IMR-90 (cell line): Measurements from ENCODE around the gene SH3TC1. TPM values are rescaled to one million over a fixed set of nuclear protein-coding genes. Genes with fewer than 3 reads are reported as not detected.

Experiments
- ATAC-seq: fragments of 200-7000 bp; cut with Tn5 transposase; 2 replicates; pipeline ENCODE4 v1.9.1; 2020; ENCODE audit warnings: low read depth, mild to moderate bottlenecking, moderate library complexity
- BruUV-seq: library from RNA; stranded (reverse); fragments of 400-500 nt; replicated peaks from 2 replicates; lab custom pipeline; 2021; lab: Mats Ljungman, UMichigan
- CTCF ChIA-PET: fragments of 300-600 bp; formaldehyde crosslinking; extraction: SDS; loops from one replicate; lab custom pipeline; 2021; ENCODE audit warnings: antibody characterized with exemption; lab: Yijun Ruan, JAX
- POLR2A ChIA-PET: fragments of 300-600 bp; sonication (Branson Sonifier 250); formaldehyde crosslinking; loops from one replicate; lab custom pipeline; 2022; ENCODE audit warnings: antibody characterized with exemption; ENCODE audit not compliant: unreplicated experiment; lab: Charles Lee
- DNase-seq: peaks from one replicate; pipeline ENCODE4 v3.0.0; 2013
- H2AFZ ChIP-seq: replicated peaks from 2 replicates; pipeline ENCODE3; 2013; ENCODE audit warnings: low read length, mild to moderate bottlenecking; ENCODE audit not compliant: poor library complexity
- H2AK5ac ChIP-seq: 2 replicates; pipeline ENCODE4 v1.6.1; 2013; ENCODE audit warnings: low read depth, low read length, inconsistent platforms
- H2AK9ac ChIP-seq: replicated peaks from 2 replicates; pipeline ENCODE3; 2013; ENCODE audit warnings: mild to moderate bottlenecking, low read depth, low read length, moderate library complexity; ENCODE audit not compliant: poor library complexity
- H2BK120ac ChIP-seq: 2 replicates; pipeline ENCODE4 v1.6.1; 2013; ENCODE audit warnings: low read depth, low read length, inconsistent platforms
- H2BK15ac ChIP-seq: 3 replicates; pipeline ENCODE4 v1.6.1; 2013; ENCODE audit warnings: low read depth, low read length, inconsistent platforms
- H2BK20ac ChIP-seq: 2 replicates; pipeline ENCODE4 v1.6.1; 2013; ENCODE audit warnings: low read depth, mild to moderate bottlenecking, inconsistent platforms, low read length, moderate library complexity
- H2BK5ac ChIP-seq: 2 replicates; pipeline ENCODE4 v1.6.1; 2013; ENCODE audit warnings: mild to moderate bottlenecking, low read depth, low read length, inconsistent platforms; ENCODE audit not compliant: poor library complexity, severe bottlenecking
- H3K14ac ChIP-seq: replicated peaks from 2 replicates; pipeline ENCODE4 v1.6.1; 2013; ENCODE audit warnings: low read depth, low read length, inconsistent platforms
- H3K18ac ChIP-seq: 2 replicates; pipeline ENCODE4 v1.6.1; 2013; ENCODE audit warnings: low read depth, low read length, control low read depth
- H3K23ac ChIP-seq: 2 replicates; pipeline ENCODE4 v1.6.1; 2013; ENCODE audit warnings: low read depth, low read length, inconsistent platforms
- H3K27ac ChIP-seq: 2 replicates; pipeline ENCODE4 v1.5.1; 2013; ENCODE audit warnings: mild to moderate bottlenecking, control low read depth, low read length; ENCODE audit not compliant: insufficient read depth
- H3K27me3 ChIP-seq: 2 replicates; pipeline ENCODE4 v1.6.1; 2013; ENCODE audit warnings: low read length; ENCODE audit not compliant: control insufficient read depth, insufficient read depth
- H3K36me3 ChIP-seq: 2 replicates; pipeline ENCODE4 v1.6.1; 2013; ENCODE audit warnings: low read length, mixed read lengths; ENCODE audit not compliant: control insufficient read depth, insufficient read depth
- H3K4ac ChIP-seq: 2 replicates; pipeline ENCODE4 v1.6.1; 2013; ENCODE audit warnings: low read depth, low read length, inconsistent platforms
- H3K4me1 ChIP-seq: 2 replicates; pipeline ENCODE4 v1.6.1; 2013; ENCODE audit warnings: low read length, mixed read lengths; ENCODE audit not compliant: control insufficient read depth, insufficient read depth
- H3K4me2 ChIP-seq: 2 replicates; pipeline ENCODE4 v1.6.1; 2013; ENCODE audit warnings: low read depth, mild to moderate bottlenecking, control low read depth, low read length, moderate library complexity
- H3K4me3 ChIP-seq: 2 replicates; pipeline ENCODE4 v1.5.1; 2013; ENCODE audit warnings: low read depth, mild to moderate bottlenecking, control low read depth, low read length, moderate library complexity; ENCODE audit not compliant: insufficient read depth
- H3K56ac ChIP-seq: 2 replicates; pipeline ENCODE4 v1.6.1; 2013; ENCODE audit warnings: low read length, inconsistent platforms; ENCODE audit not compliant: insufficient read depth; ENCODE audit errors: extremely low read depth
- H3K79me1 ChIP-seq, 2 experiments: 2 replicates each; pipeline ENCODE4 v1.6.1; 2013; ENCODE audit warnings: low read length in 2 of 2, inconsistent platforms in 1 of 2, low read depth in 1 of 2
- H3K9ac ChIP-seq: 2 replicates; pipeline ENCODE4 v1.6.1; 2013; ENCODE audit warnings: low read depth, low read length, control low read depth
- H3K9me1 ChIP-seq: 2 replicates; pipeline ENCODE4 v1.6.1; 2013; ENCODE audit warnings: low read length, inconsistent platforms; ENCODE audit not compliant: insufficient read depth
- H3K9me3 ChIP-seq: 2 replicates; pipeline ENCODE4 v1.6.1; 2013; ENCODE audit warnings: low read length; ENCODE audit not compliant: control insufficient read depth, insufficient read depth
- H4K20me1 ChIP-seq: 2 replicates; pipeline ENCODE4 v1.6.1; 2013; ENCODE audit warnings: low read length, inconsistent platforms; ENCODE audit not compliant: insufficient read depth
- H4K5ac ChIP-seq: 2 replicates; pipeline ENCODE4 v1.6.1; 2013; ENCODE audit warnings: mild to moderate bottlenecking, low read depth, low read length, control low read depth
- H4K8ac ChIP-seq, 2 experiments: 2 replicates each; pipeline ENCODE4 v1.6.1; 2013; ENCODE audit warnings: low read depth in 2 of 2, low read length in 2 of 2, control low read depth in 1 of 2, inconsistent platforms in 1 of 2
- H4K91ac ChIP-seq: 2 replicates; pipeline ENCODE4 v1.6.1; 2013; ENCODE audit warnings: low read depth, low read length, inconsistent platforms; ENCODE audit not compliant: insufficient read depth
- BHLHE40 ChIP-seq: fragments of 150-350 bp; IDR thresholded peaks from 2 replicates; pipeline ENCODE4 v1.6.1; 2016; ENCODE audit warnings: mild to moderate bottlenecking, low read depth, low read length
- CEBPB ChIP-seq: IDR thresholded peaks from 2 replicates; pipeline ENCODE4 v1.6.1; 2012; ENCODE audit warnings: low read depth, low read length, improper control_type of control experiment
- CHD1 ChIP-seq: IDR thresholded peaks from 2 replicates; pipeline ENCODE4 v1.6.1; 2012; ENCODE audit warnings: low read depth, low read length, improper control_type of control experiment
- CTCF ChIP-seq: conservative IDR thresholded peaks from 2 replicates; pipeline ENCODE4 v1.5.1; 2012; ENCODE audit warnings: mild to moderate bottlenecking, low read depth, low read length, improper control_type of control experiment
- ELK1 ChIP-seq: fragments of 150-350 bp; IDR thresholded peaks from 2 replicates; pipeline ENCODE4 v1.6.1; 2016; ENCODE audit warnings: low read depth, mild to moderate bottlenecking, low read length, moderate library complexity, borderline replicate concordance
- FOS ChIP-seq: fragments of 150-350 bp; IDR thresholded peaks from 2 replicates; pipeline ENCODE4 v1.6.1; 2016; ENCODE audit warnings: low read depth, low read length
- MAFK ChIP-seq: IDR thresholded peaks from 2 replicates; pipeline ENCODE4 v1.6.1; 2012; ENCODE audit warnings: low read depth, low read length, improper control_type of control experiment
- MAZ ChIP-seq: IDR thresholded peaks from 2 replicates; pipeline ENCODE4 v1.6.1; 2012; ENCODE audit warnings: low read depth, mild to moderate bottlenecking, low read length, improper control_type of control experiment, moderate library complexity, borderline replicate concordance
- MXI1 ChIP-seq: IDR thresholded peaks from 2 replicates; pipeline ENCODE4 v1.6.1; 2012; ENCODE audit warnings: low read depth, mild to moderate bottlenecking, low read length, moderate library complexity, borderline replicate concordance
- NFE2L2 ChIP-seq: fragments of 150-350 bp; IDR thresholded peaks from 2 replicates; pipeline ENCODE4 v1.6.1; 2016; ENCODE audit warnings: low read depth, mild to moderate bottlenecking, low read length
- POLR2A ChIP-seq: IDR thresholded peaks from 2 replicates; pipeline ENCODE4 v1.6.1; 2012; ENCODE audit warnings: mild to moderate bottlenecking, low read depth, low read length
- RFX5 ChIP-seq: IDR thresholded peaks from 2 replicates; pipeline ENCODE4 v1.8.0; 2012; ENCODE audit warnings: low read depth, mild to moderate bottlenecking, low read length, moderate library complexity
- SMC3 ChIP-seq: fragments of 150-350 bp; IDR thresholded peaks from 2 replicates; pipeline ENCODE4 v1.6.1; 2016; ENCODE audit warnings: low read depth, mild to moderate bottlenecking, antibody characterized with exemption, low read length, moderate library complexity
- WGBS, 2 experiments: methylation state at CpG; one replicate each; pipeline versions ENCODE4 v1.1.5 to v1.1.7; 2013; ENCODE audit warnings: missing lambda C conversion rate in 2 of 2; ENCODE audit not compliant: insufficient read length in 1 of 2; ENCODE audit errors: extremely low coverage in 2 of 2; 5-methylcytosine and 5-hydroxymethylcytosine counted together
- dilution Hi-C: fragments of 300-500 bp; cut with HindIII; formaldehyde crosslinking; loops from one replicate; pipeline ENCODE4 v1.14.3; 2018; ENCODE audit warnings: low sequenced_read_pairs; ENCODE audit not compliant: unreplicated experiment
- in situ Hi-C: fragments of 300-500 bp; cut with MboI; formaldehyde crosslinking; loops from 3 replicates; pipeline ENCODE4 v1.14.3; 2019; ENCODE audit warnings: low sequenced_read_pairs, inconsistent platforms, mixed read lengths
- intact Hi-C: fragments of 100-400 bp; cut with micrococcal nuclease; formaldehyde crosslinking; loops from 2 replicates; pipeline ENCODE4 v1.10.0; 2022
- polyA plus RNA-seq, 3 experiments: library from polyadenylated mRNA; depleted of rRNA; stranded (reverse); fragments of >200 nt; gene quantifications; 2 replicates each; pipeline ENCODE4 v1.2.3, GENCODE V29; 2012; ENCODE audit warnings: low replicate concordance in 1 of 3
- total RNA-seq: library from RNA; depleted of rRNA; stranded (reverse); fragments of >200 nt; gene quantifications from 2 replicates; pipeline ENCODE4 v1.2.3, GENCODE V29; 2012

Gene SH3TC1
- total and polyA plus RNA-seq, 2 of the 4 experiments (the other 2 are of a cell fraction), result 1.6 to 2.2 TPM

- Histone ChIP-seq H3K14ac (peak overlapping the region; percentile 30; the same call in 1 of the 2 replicates), H3K23ac (peak overlapping the region; percentile 15; the same call in 1 of the 2 replicates), H3K27ac (no peak overlapping the region), H2AFZ (no peak overlapping the region), H4K5ac (no peak overlapping the region), H2BK20ac (peak overlapping the region; percentile 61; the same call in 1 of the 2 replicates), H4K8ac (no peak overlapping the region), H2BK5ac (no peak overlapping the region), H2AK5ac (peak overlapping the region; percentile 72), H3K4me1 (peaks cover 33% of the 10 kb centered on the region), H3K4me2 (no peak overlapping the region), H3K9me1 (peaks cover 9% of the 10 kb centered on the region), H2AK9ac (peak overlapping the region; percentile 45), H4K20me1 (no peaks in the 10 kb centered on the region; the same call in 1 of the 2 replicates), H3K79me1 (peaks cover 4 to 30% of the 10 kb centered on the region in 2 experiments; a peak in 3 of 4 replicates), H2BK120ac (peak overlapping the region; percentile 80), H3K27me3 (no peaks in the 10 kb centered on the region), H3K9me3 (no peaks in the 10 kb centered on the region), H3K56ac (no peak overlapping the region), H4K91ac (peak overlapping the region; percentile 67), H3K36me3 (no peaks in the 10 kb centered on the region), H3K9ac (no peak overlapping the region), H3K4ac (peak overlapping the region; percentile 92), H2BK15ac (peak overlapping the region; percentile 78; the same call in 2 of the 3 replicates), H3K18ac (no peak overlapping the region), H3K4me3 (no peak overlapping the region)
- TF ChIP-seq FOS, result no peak
- TF ChIP-seq CTCF, result no peak
- TF ChIP-seq MAZ, result no peak
- TF ChIP-seq CHD1, result no peak
- no peak for TF ChIP-seq MXI1
- TF ChIP-seq CEBPB, result no peak
- no peak for TF ChIP-seq RFX5
- no peak for TF ChIP-seq ELK1
- no peak for TF ChIP-seq MAFK
- TF ChIP-seq SMC3, result no peak
- no peak for TF ChIP-seq BHLHE40
- no peak for TF ChIP-seq NFE2L2
- TF ChIP-seq POLR2A, result no peak
- ChIA-PET POLR2A (no interaction called here), CTCF (no interaction called here)
- 96% methylated on average over 6 of the region's 25 CpGs; no CpG with 5 or more reads in 1 of the 2 experiments for WGBS, 2 experiments
- intact Hi-C loops, result no loop called here
- DNase-seq, result no peak
- in situ Hi-C loops, result no loop called here
- ATAC-seq, result no peak
- BruUV-seq, result no TSS peak
- dilution Hi-C loops, result no loop called here
Observed at GRCh38 chr4:8280158-8280875, 81.2 kb downstream of the SH3TC1 start.
